ENCODE data around the gene GNG13.
"Not testable (repeated sequence)": the region's sequence is repeated elsewhere in the genome, so short reads cannot be mapped to it uniquely, and the experiment has no call there.

GNG13 gene

DNA sequence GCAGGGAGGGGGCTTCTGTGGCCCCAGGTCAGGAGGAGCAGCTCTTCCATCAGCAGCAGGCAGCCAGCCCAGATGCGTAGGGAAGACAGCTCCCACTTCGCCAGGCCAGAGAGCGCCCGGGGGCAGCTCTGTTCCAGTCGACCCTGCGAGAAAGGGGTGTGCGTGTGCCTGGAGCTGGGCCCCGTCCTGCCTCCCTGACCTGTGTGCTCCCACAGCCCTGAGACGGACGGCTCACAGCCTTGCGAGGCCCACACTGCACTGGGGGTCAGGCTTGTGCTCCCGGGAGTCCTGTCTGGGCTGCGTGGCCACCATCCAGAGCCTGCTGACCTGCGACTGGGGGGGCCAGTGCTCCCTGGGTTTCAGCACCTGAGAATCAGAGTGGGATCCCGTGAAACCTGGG is 40.5 kb downstream of the GNG13 start:
- TF ChIP-seq, protein P1, sequence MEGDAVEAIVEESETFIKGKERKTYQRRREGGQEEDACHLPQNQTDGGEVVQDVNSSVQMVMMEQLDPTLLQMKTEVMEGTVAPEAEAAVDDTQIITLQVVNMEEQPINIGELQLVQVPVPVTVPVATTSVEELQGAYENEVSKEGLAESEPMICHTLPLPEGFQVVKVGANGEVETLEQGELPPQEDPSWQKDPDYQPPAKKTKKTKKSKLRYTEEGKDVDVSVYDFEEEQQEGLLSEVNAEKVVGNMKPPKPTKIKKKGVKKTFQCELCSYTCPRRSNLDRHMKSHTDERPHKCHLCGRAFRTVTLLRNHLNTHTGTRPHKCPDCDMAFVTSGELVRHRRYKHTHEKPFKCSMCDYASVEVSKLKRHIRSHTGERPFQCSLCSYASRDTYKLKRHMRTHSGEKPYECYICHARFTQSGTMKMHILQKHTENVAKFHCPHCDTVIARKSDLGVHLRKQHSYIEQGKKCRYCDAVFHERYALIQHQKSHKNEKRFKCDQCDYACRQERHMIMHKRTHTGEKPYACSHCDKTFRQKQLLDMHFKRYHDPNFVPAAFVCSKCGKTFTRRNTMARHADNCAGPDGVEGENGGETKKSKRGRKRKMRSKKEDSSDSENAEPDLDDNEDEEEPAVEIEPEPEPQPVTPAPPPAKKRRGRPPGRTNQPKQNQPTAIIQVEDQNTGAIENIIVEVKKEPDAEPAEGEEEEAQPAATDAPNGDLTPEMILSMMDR (IDR thresholded peaks at IDR 0.05; ENCODE audit: insufficient read depth, low read length, missing control alignments) = no peak
- POLR2A ChIA-PET = no interaction called here
- no peak for DNase-seq (ENCODE audit: low read depth, low spot score)
- CTCF ChIA-PET = interaction anchor here (1.5 to 1.6 kb wide), 2 partner anchors 19 to 25 kb away, joined by 5 to 7 read pairs; partner anchors contain the start of gene CIAO3
- no peak overlapping the region for H3K4me3 ChIP-seq (ENCODE audit: low read depth, low read length)

DNA sequence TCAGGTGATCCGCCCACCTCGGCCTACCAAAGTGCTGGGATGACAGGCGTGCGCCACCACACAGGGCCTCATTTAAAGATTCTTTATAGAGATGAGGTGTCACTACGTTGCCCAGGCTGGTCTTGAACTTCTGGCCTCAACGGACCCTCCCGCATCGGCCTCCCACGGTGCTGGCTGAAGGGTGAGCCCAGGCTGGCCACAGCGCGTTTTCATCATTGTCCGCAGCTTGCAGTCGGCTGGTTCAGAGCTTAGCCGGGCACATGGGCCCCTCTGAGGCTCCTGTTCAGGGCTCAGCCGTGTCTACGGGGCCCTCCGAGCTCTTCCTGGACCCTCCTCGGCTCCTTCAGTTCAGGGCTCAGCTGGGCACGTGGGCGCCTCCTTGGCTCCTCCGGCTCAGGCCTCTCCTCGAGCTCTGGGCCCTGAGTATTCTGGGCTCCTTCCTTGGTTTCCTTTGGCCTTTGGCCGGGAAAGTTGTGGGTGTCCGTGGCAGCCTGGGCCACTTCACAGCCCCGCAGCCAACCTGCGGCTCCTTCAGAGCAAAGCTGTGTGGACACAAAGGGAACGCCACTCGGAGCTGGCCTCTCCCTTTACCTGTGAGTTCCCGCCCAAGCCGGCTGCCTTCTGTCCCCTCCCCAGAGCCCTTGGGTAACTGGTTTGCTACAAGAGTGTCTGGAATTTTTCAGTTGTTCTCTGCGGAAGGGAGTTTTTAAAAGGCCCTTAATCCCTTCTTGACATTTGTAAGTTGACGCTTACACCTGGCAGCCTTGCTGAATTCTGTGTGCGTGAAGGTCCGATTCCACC is 41.2 kb downstream of the GNG13 start:
- POLR2A ChIA-PET = no interaction called here
- CTCF ChIA-PET = interaction anchor here (1.0 to 1.5 kb wide), 2 partner anchors 18 to 26 kb away, joined by 4 to 7 read pairs; partner anchors contain the start of gene CIAO3
- DNase-seq (ENCODE audit: low read depth, low spot score) = no peak
- TF ChIP-seq, protein P1 (IDR thresholded peaks at IDR 0.05; ENCODE audit: insufficient read depth, low read length, missing control alignments) = no peak
- no peak overlapping the region for H3K4me3 ChIP-seq (ENCODE audit: low read depth, low read length)

DNA sequence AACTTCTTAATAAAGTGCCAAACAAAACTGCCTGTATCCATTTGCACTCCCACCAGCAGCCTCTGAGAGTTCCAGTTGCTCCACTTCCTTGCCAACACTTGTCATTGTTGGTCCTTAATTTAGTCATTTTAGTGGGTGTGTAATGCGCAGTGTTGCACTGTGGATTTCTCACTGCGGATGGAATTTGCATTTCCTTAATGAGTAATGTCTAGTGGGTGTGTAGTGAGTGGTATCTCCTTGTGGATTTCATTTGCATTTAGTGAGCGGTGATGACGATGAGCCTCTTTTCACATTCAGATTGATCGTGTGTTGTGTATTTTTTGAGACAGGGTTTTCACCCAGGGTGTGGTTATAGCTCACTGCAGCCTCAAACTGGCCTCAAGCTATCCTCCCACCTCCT is 44.1 kb downstream of the GNG13 start:
- ChIA-PET CTCF (interaction anchor here (1.1 to 4.2 kb wide), 2 partner anchors 13 to 29 kb away, joined by 3 to 24 read pairs; partner anchors contain the start of gene CIAO3), POLR2A (no interaction called here)
- H3K4me3 ChIP-seq (ENCODE audit: low read depth, low read length) = no peak overlapping the region
- DNase-seq (ENCODE audit: low read depth, low spot score) = no peak
- TF ChIP-seq, protein P1 (IDR thresholded peaks at IDR 0.05; ENCODE audit: insufficient read depth, low read length, missing control alignments) = no peak

DNA sequence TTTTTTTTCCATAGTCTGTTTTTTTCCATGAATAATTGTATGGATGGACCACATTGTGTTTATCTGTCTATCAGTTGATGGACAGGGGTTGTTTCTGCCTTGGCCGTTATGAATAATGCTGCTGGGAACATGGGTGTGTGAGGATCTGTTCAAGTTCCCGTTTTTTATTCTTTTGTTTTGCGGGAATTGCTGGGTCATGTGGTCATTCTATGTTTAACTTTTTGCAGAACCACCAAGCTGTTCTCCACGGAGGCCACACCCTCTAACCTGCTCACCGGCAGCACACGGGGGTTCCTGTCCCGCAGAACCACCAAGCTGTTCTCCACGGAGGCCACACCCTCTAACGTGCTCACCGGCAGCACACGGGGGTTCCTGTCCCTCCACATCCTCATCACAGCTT is 45.9 kb downstream of the GNG13 start:
- CTCF ChIA-PET = interaction anchor here (0.9 to 4.2 kb wide), 2 partner anchors 12 to 43 kb away, joined by 4 to 24 read pairs; partner anchors contain the start of gene CIAO3
- POLR2A ChIA-PET = no interaction called here
- H3K4me3 ChIP-seq (ENCODE audit: low read depth, low read length) = no peak overlapping the region
- TF ChIP-seq, protein P1 (IDR thresholded peaks at IDR 0.05; ENCODE audit: insufficient read depth, low read length, missing control alignments) = no peak
- DNase-seq (ENCODE audit: low read depth, low spot score) = no peak

DNA sequence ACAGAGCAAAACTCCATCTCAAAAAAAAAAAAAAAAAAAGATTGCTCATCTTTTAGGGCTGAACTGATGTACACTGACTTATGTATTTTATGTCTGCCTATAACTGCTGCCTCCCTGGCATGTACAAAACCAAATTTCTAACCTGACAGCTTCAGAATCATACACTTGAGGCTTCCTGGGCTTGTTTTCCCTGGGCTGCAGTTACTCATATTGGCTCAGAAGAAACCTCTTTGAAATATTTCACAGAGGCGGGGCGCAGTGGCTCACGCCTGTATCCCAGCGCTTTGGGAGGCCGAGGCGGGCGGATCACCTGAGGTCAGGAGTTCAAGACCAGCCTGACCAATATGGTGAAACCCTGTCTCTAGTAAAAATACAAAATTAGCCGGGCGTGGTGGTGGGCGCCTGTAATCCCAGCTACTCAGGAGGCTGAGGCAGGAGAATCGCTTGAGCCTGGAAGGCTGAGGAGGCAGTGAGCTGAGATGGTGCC is 46.4 kb downstream of the GNG13 start:
- POLR2A ChIA-PET; DNase-seq (ENCODE audit: low read depth, low spot score); H3K4me3 ChIP-seq (ENCODE audit: low read depth, low read length): not testable (repeated sequence)
- CTCF ChIA-PET = interaction anchor here (4.2 kb wide), 1 partner anchor 11 kb away, joined by 24 read pairs; the partner anchor contains the start of gene CIAO3

DNA sequence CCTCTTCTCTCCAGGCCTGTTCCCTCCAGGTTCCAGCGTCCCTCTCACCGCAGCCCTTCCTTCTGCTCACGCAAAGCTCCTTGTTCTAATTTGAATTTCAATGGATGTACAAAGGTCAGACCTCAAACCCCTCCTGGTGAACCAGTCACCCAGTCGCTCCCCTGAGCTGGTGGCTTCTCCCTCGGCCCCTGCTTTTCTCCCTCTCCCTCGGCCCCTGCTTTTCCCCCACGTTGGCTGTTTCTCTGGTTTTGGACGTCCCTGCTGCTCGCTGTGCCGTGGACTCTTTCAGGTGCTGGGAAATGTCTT is 48.6 kb downstream of the GNG13 start:
- ChIA-PET CTCF (interaction anchor here (0.6 to 4.1 kb wide), 5 partner anchors 9 to 33 kb away, joined by 3 to 40 read pairs (median 3); partner anchors contain the start of genes ANTKMT and CIAO3), POLR2A (no interaction called here)
- DNase-seq (ENCODE audit: low read depth, low spot score) = no peak
- no peak overlapping the region for H3K4me3 ChIP-seq (ENCODE audit: low read depth, low read length)
- TF ChIP-seq, protein P1 (IDR thresholded peaks at IDR 0.05; ENCODE audit: insufficient read depth, low read length, missing control alignments) = no peak
